Testis (tissue), 3 donors: ENCODE results near the gene LNX2. TPM values are rescaled to one million over a fixed set of nuclear protein-coding genes. Genes with fewer than 3 reads are reported as not detected.

Source experiments
- DNase-seq: peaks from one replicate; pipeline ENCODE4 v3.0.0-alpha.2; 2019
- H3K27ac ChIP-seq, 2 donors: fragments of 200-600 bp; sonication (generic); one replicate each; pipeline ENCODE4 v1.5.1; 2019
- H3K27me3 ChIP-seq: fragments of 200-600 bp; sonication (generic); one replicate; pipeline ENCODE4 v1.5.1; 2019
- H3K36me3 ChIP-seq: fragments of 200-600 bp; sonication (generic); one replicate; pipeline ENCODE4 v1.5.1; 2017; ENCODE audit warnings: low read depth; ENCODE audit errors: missing control alignments
- H3K4me1 ChIP-seq: fragments of 200-600 bp; sonication (generic); one replicate; pipeline ENCODE4 v1.5.1; 2019
- H3K4me3 ChIP-seq, 2 donors: fragments of 200-600 bp; sonication (generic); one replicate each; pipeline ENCODE4 v1.5.1; 2017 to 2019
- H3K9me3 ChIP-seq: fragments of 200-600 bp; sonication (generic); one replicate; pipeline ENCODE4 v1.5.1; 2017
- CTCF ChIP-seq, 3 experiments: fragments of 450-650 bp in 2 of 3; fragments of 200-600 bp in 1 of 3; sonication (generic) in 1 of 3; IDR thresholded peaks; one replicate each; pipeline ENCODE4 v1.5.1; 2016 to 2019; ENCODE audit warnings: antibody characterized with exemption in 3 of 3, mild to moderate bottlenecking in 2 of 3, moderate library complexity in 1 of 3
- POLR2A ChIP-seq: fragments of 450-650 bp; IDR thresholded peaks from one replicate; pipeline ENCODE4 v1.6.1; 2017; ENCODE audit warnings: antibody characterized with exemption, mild to moderate bottlenecking, moderate library complexity
- WGBS, 2 donors: methylation state at CpG; one replicate each; pipeline ENCODE4 v1.1.5; 2018; 5-methylcytosine and 5-hydroxymethylcytosine counted together
- intact Hi-C: fragments of 100-400 bp; cut with DNase I; formaldehyde crosslinking; loops from one replicate; pipeline ENCODE4 v1.15.1; 2023; ENCODE audit warnings: low total_unique reads
- polyA plus RNA-seq: library from polyadenylated mRNA; stranded (reverse); fragments of 350-450 nt; fragmentation: Illumina TruSeq; extraction: RNeasy Lipid Tissue Mini Kit (QIAGEN cat#74804); gene quantifications from one replicate; pipeline ENCODE4 v1.2.3, GENCODE V29; 2014; ENCODE audit warnings: low read depth, low replicate concordance; ENCODE audit not compliant: insufficient read depth
- total RNA-seq, 2 donors: library from RNA; depleted of rRNA; stranded (reverse); fragments of >200 nt; gene quantifications; one replicate each; pipeline ENCODE4 v1.2.3, GENCODE V29; 2016

Gene LNX2
- total and polyA plus RNA-seq, 3 donors from 2014 or later: 22.5 to 39.6 (median 34.6) TPM

- TF ChIP-seq CTCF (IDR thresholded peaks at IDR 0.05): no peak
- no peak for TF ChIP-seq POLR2A
- intact Hi-C loops: no loop called here
- Histone ChIP-seq H3K4me3 (no peak overlapping the region), H3K4me1 (peaks cover 10% of the 10 kb centered on the region), H3K27me3 (no peaks in the 10 kb centered on the region), H3K9me3 (no peaks in the 10 kb centered on the region), H3K36me3 (no peaks in the 10 kb centered on the region), H3K27ac (peak overlapping the region; percentile 23 to 80)
- no peak for DNase-seq
These were observed 18.9 kb upstream of the LNX2 start for GRCh38 chr13:27639186-27639585.

GRCh38 chr13:27638521-27638920 is 18.2 kb upstream of the LNX2 start:
- TF ChIP-seq POLR2A (no peak), CTCF (IDR thresholded peaks at IDR 0.05) (no peak)
- DNase-seq: peak; percentile 69
- H3K4me1 ChIP-seq: peaks cover 8% of the 10 kb centered on the region

GRCh38 chr13:27638001-27638400 is 17.7 kb upstream of the LNX2 start:
- Histone ChIP-seq H3K4me3 (no peak overlapping the region), H3K27me3 (no peaks in the 10 kb centered on the region), H3K36me3 (no peaks in the 10 kb centered on the region), H3K4me1 (peaks cover 8% of the 10 kb centered on the region), H3K9me3 (no peaks in the 10 kb centered on the region), H3K27ac (peak overlapping the region in 1 of 2 donors; percentile 80)
- TF ChIP-seq POLR2A: no peak
- TF ChIP-seq CTCF (IDR thresholded peaks at IDR 0.05): no peak
- no peak for DNase-seq
- WGBS, 2 donors: 77 to 84% methylated on average over 1 of the region's 1 CpG
- intact Hi-C loops: no loop called here

More at GRCh38 chr13:27638521-27638920, 18.2 kb upstream of the LNX2 start:
- Histone ChIP-seq H3K4me3 (no peak overlapping the region), H3K9me3 (no peaks in the 10 kb centered on the region), H3K36me3 (no peaks in the 10 kb centered on the region), H3K27ac (peak overlapping the region; percentile 23 to 80), H3K27me3 (no peaks in the 10 kb centered on the region)
- WGBS, 2 donors: 19 to 30% methylated on average over 2 of the region's 2 CpGs
- intact Hi-C loops: no loop called here

GRCh38 chr13:27637289-27637626 is 16.9 kb upstream of the LNX2 start:
- DNase-seq: no peak
- 98 to 100% methylated on average over 1 of the region's 1 CpG for WGBS, 2 donors
- no peak for TF ChIP-seq CTCF (IDR thresholded peaks at IDR 0.05)
- no peak for TF ChIP-seq POLR2A
- peak overlapping the region in 1 of 2 donors; percentile 80 for H3K27ac ChIP-seq
- no peaks in the 10 kb centered on the region for H3K27me3 ChIP-seq
- H3K9me3 ChIP-seq: no peaks in the 10 kb centered on the region
- H3K4me3 ChIP-seq: no peak overlapping the region
- intact Hi-C loops: no loop called here
- H3K36me3 ChIP-seq: no peaks in the 10 kb centered on the region
- H3K4me1 ChIP-seq: peaks cover 8% of the 10 kb centered on the region

GRCh38 chr13:27636589-27637288 is 16.4 kb upstream of the LNX2 start:
- Histone ChIP-seq H3K27me3 (no peaks in the 10 kb centered on the region), H3K4me3 (no peak overlapping the region), H3K4me1 (peaks cover 8% of the 10 kb centered on the region), H3K9me3 (no peaks in the 10 kb centered on the region), H3K36me3 (no peaks in the 10 kb centered on the region), H3K27ac (no peak overlapping the region)
- TF ChIP-seq CTCF (IDR thresholded peaks at IDR 0.05) (no peak), POLR2A (no peak)
- DNase-seq: no peak
- 78% methylated on average over 6 of the region's 6 CpGs for WGBS, 2 donors
- intact Hi-C loops: no loop called here
